Myocyte (in vitro differentiated cells): ENCODE measurements around the gene AKAIN1. TPM values are rescaled to one million over a fixed set of nuclear protein-coding genes. Genes with fewer than 3 reads are reported as not detected.

ENCODE experiments used
- DNase-seq: peaks from one replicate; pipeline ENCODE4 v3.0.0-alpha.2; 2012; ENCODE audit warnings: low read depth
- total RNA-seq: library from RNA; depleted of rRNA; stranded (reverse); fragments of >200 nt; gene quantifications from 2 replicates; pipeline ENCODE4 v1.2.3, GENCODE V29; 2014

AKAIN1 gene
- total RNA-seq, 1 donor from 2014 or later = not detected

GRCh38 chr18:5162111-5162510 lies 34.9 kb downstream of the AKAIN1 start:
- DNase-seq = no peak

GRCh38 chr18:5159080-5159479 lies 38.0 kb downstream of the AKAIN1 start:
- no peak for DNase-seq

- no peak for DNase-seq
Observed at GRCh38 chr18:5158587-5158986, 38.5 kb downstream of the AKAIN1 start.

GRCh38 chr18:5158172-5158571 lies 38.9 kb downstream of the AKAIN1 start:
- no peak for DNase-seq

- no peak for DNase-seq
Observed at GRCh38 chr18:5155907-5156287, 41.2 kb downstream of the AKAIN1 start.

GRCh38 chr18:5155218-5155906 lies 41.7 kb downstream of the AKAIN1 start:
- DNase-seq = no peak

GRCh38 chr18:5152343-5153020 lies 44.6 kb downstream of the AKAIN1 start:
- no peak for DNase-seq

GRCh38 chr18:5150894-5151293 lies 46.2 kb downstream of the AKAIN1 start:
- no peak for DNase-seq

- DNase-seq = no peak
Observed at GRCh38 chr18:5146093-5146492, 51.0 kb downstream of the AKAIN1 start.

GRCh38 chr18:5145168-5145825 lies 51.8 kb downstream of the AKAIN1 start:
- no peak for DNase-seq

- no peak for DNase-seq
Observed at GRCh38 chr18:5144629-5145028, 52.4 kb downstream of the AKAIN1 start.

- DNase-seq = no peak
Observed at GRCh38 chr18:5142859-5143258, 54.2 kb downstream of the AKAIN1 start.

GRCh38 chr18:5142131-5142530 lies 54.9 kb downstream of the AKAIN1 start:
- no peak for DNase-seq

GRCh38 chr18:5137261-5137660 lies 59.8 kb downstream of the AKAIN1 start:
- no peak for DNase-seq

GRCh38 chr18:5132987-5133386 lies 64.1 kb downstream of the AKAIN1 start:
- no peak for DNase-seq

GRCh38 chr18:5122272-5122671 lies 74.8 kb downstream of the AKAIN1 start:
- DNase-seq = no peak

- DNase-seq = no peak
Observed at GRCh38 chr18:5110266-5110665, 86.8 kb downstream of the AKAIN1 start.

- no peak for DNase-seq
Observed at GRCh38 chr18:5107988-5108387, 89.1 kb downstream of the AKAIN1 start.

- DNase-seq = no peak
Observed at GRCh38 chr18:5106730-5107129, 90.3 kb downstream of the AKAIN1 start.

- no peak for DNase-seq
Observed at GRCh38 chr18:5104246-5104645, 92.8 kb downstream of the AKAIN1 start.

GRCh38 chr18:5103693-5104092 lies 93.4 kb downstream of the AKAIN1 start:
- no peak for DNase-seq

- no peak for DNase-seq
Observed at GRCh38 chr18:5103286-5103685, 93.8 kb downstream of the AKAIN1 start.
